KG1 (cell line): Measurements from ENCODE around the gene SRRM1.
"Not testable (repeated sequence)": the region's sequence is repeated elsewhere in the genome, so short reads cannot be mapped to it uniquely, and the experiment has no call there.

Experiments used
- DNase-seq: peaks from one replicate; lab custom pipeline; 2025; lab: John Stamatoyannopoulos, UW

Gene SRRM1

DNA sequence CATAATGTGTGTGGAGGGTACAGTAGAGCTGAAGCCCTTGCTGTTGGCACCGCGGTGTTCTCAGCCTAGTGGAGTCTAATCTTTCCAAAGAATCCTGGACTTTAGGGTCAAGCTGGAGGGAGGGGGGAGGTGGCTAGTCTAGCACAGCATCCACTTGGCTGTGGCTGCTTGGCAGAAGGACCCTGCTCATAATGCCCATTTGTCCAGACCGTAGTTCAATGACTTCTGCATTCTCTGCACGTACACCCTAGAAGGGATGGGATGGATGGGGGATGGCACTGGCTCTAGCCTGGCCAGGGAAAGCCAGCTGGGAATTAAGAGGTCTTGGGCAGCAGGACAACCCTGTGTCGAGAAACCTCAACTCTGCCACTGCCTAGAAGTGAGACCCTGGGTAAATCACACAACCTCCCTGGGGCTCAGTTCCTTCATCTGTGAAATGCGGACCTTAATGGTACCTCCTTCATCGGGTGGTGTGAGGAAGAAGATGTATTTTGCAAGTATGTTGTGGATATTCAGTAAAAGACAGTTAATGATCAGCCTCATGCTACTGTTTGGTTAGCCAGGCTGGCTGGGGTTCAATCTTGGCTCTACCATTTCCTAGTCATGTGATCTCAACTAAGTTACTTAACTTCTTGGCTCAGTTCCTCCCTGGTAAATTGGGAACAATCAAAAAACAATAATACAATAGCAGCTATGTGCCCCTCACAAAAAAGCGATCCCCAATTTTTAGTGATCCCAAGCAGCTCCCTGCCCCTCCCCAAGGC is 75.0 kb downstream of the SRRM1 start:
- no peak for DNase-seq

DNA sequence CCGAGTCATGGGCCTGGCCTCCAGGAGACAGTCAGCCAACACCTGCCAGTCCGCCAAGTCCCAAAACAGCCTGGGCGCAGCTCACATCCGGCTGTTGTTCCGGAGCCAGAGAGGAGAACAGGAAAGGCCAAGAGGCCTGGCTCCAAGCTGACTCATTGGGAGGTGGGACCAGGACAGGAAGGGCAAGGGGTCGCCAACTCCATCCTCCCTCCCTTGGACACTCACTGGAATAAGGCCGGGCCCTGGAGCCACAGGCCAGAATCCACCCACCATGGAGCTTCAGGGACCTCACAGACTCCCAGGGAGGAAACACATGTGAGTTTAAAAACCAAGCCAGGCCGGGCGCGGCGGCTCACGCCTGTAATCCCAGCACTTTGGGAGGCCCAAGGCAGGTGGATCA is 77.0 kb downstream of the SRRM1 start:
- no peak for DNase-seq

DNA sequence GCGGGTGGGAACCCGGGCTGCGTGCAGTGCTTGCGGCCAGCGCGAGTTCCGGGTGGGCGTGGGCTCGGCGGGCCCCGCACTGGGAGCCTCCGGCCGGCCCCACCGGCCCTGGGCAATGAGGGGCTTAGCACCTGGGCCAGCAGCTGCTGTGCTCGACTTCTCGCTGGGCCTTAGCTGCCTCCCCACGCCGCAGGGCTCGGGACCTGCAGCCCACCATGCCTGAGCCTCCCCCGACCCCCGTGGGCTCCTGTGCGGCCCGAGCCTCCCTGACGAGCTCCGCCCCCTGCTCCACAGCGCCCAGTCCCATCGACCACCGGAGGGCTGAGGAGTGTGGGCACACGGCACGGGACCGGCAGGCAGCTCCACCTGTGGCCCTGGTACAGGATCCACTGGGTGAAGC is 78.4 kb downstream of the SRRM1 start:
- no peak for DNase-seq

DNA sequence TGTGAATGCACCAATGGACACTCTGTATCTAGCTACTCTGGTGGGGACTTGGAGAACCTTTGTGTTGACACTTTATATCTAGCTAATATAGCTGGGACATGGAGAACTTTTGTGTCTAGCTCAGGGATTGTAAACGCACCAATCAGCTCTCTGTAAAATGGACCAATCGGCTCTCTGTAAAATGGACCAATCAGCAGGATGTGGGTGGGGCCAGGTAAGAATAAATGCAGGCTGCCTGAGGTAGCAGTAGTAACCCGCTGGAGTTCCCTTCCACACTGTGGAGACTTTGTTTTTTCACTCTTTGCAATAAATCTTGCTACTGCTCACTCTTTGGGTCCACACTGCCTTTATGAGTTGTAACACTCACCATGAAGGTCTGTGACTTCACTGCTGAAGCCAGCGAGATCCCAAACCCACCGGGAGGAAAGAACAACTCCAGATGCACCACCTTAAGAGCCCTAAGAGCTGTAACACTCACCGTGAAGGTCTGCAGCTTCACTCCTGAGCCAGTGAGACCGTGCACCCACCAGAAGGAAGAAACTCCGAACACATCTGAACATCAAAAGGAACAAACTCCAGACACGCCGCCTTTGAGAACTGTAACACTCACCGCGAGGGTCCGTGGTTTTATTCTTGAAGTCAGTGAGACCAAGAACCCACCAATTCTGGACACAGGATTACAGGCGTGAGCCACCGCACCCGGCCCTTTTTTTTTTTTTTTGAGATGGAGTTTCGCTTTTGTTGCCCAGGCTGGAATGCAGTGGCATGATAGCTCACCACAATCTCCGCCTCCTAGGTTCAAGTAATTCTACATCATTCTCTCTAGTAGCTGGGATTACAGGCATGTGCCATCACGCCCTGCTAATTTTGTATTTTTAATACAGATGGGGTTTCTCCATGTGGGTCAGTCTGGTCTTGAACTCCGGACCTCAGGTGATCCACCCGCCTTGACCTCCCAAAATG is 79.3 kb downstream of the SRRM1 start:
- not testable (repeated sequence) for DNase-seq
